ENCODE measurements around the gene VCL. TPM values are rescaled to one million over a fixed set of nuclear protein-coding genes. Genes with fewer than 3 reads are reported as not detected.

VCL gene
- polyA plus RNA-seq, 1 donor from 2014 or later = 11.2 TPM

DNA sequence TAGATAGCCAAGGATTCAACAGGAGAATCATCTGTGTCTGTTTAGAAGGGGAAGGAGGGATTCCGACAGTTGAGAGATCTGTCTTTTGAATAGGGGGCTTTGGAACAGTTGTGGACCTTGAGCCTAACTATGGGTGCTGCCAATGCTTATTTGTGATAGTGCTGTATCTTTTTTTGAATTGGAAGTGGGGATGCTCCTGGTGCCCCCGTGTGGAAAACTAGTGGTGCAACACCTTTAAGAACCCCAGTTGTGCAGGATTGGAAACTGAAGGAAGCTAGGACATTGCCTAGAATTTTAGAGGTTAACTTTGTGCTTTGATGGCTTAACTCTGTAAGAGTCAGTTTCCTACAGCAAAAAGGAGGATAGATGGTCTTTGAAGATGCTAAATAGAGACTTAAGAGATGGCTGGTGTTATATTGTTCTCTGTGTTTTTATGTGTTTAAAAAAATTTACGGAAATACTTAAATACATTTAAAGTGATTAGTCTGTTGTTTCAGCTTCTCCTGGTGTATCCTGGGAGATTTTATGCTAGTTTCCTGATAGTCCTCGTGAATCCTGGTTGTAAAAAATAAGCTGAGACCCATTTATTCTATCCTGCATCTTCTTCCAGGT, 83.4 kb downstream of the VCL start:
- Histone ChIP-seq H3K27ac (ENCODE audit: low read length) (no peak overlapping the region), H3K27me3 (ENCODE audit: insufficient read depth, low read depth, low read length) (no peaks in the 10 kb centered on the region), H3K9me3 (ENCODE audit: low read length) (no peaks in the 10 kb centered on the region), H3F3A (ENCODE audit: insufficient read depth, low read length, poor library complexity, severe bottlenecking) (no peaks in the 10 kb centered on the region), H3K9me2 (ENCODE audit: insufficient read depth, low read length) (no peaks in the 10 kb centered on the region), H3K4me3 (ENCODE audit: low read length) (no peak overlapping the region), H3K4me2 (ENCODE audit: low read length) (no peak overlapping the region), H3K9ac (ENCODE audit: low read length) (no peak overlapping the region), H3K79me2 (replicated peaks; ENCODE audit: insufficient read depth, low read length) (no peaks in the 10 kb centered on the region), H4K20me1 (ENCODE audit: insufficient read depth) (no peaks in the 10 kb centered on the region), H3K36me3 (ENCODE audit: insufficient read depth, low read length) (no peaks in the 10 kb centered on the region), H2AFZ (ENCODE audit: low read depth, low read length) (no peak overlapping the region)
- TF ChIP-seq EZH2 (IDR thresholded peaks at IDR 0.05; ENCODE audit: borderline replicate concordance, insufficient read depth, low read length, poor library complexity, severe bottlenecking) (no peak), POLR2AphosphoS5 (IDR thresholded peaks at IDR 0.05) (no peak), SMC3 (conservative IDR thresholded peaks at IDR 0.05; ENCODE audit: poor library complexity) (peak; percentile 91), RAD21 (conservative IDR thresholded peaks at IDR 0.05) (peak; percentile 81), MXI1 (conservative IDR thresholded peaks at IDR 0.05; ENCODE audit: poor library complexity, severe bottlenecking) (no peak), EP300 (conservative IDR thresholded peaks at IDR 0.05; ENCODE audit: poor library complexity, severe bottlenecking) (no peak)
- TF ChIP-seq, protein P1, sequence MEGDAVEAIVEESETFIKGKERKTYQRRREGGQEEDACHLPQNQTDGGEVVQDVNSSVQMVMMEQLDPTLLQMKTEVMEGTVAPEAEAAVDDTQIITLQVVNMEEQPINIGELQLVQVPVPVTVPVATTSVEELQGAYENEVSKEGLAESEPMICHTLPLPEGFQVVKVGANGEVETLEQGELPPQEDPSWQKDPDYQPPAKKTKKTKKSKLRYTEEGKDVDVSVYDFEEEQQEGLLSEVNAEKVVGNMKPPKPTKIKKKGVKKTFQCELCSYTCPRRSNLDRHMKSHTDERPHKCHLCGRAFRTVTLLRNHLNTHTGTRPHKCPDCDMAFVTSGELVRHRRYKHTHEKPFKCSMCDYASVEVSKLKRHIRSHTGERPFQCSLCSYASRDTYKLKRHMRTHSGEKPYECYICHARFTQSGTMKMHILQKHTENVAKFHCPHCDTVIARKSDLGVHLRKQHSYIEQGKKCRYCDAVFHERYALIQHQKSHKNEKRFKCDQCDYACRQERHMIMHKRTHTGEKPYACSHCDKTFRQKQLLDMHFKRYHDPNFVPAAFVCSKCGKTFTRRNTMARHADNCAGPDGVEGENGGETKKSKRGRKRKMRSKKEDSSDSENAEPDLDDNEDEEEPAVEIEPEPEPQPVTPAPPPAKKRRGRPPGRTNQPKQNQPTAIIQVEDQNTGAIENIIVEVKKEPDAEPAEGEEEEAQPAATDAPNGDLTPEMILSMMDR (IDR thresholded peaks at IDR 0.05; ENCODE audit: poor library complexity, severe bottlenecking) = peak; percentile 86

DNA sequence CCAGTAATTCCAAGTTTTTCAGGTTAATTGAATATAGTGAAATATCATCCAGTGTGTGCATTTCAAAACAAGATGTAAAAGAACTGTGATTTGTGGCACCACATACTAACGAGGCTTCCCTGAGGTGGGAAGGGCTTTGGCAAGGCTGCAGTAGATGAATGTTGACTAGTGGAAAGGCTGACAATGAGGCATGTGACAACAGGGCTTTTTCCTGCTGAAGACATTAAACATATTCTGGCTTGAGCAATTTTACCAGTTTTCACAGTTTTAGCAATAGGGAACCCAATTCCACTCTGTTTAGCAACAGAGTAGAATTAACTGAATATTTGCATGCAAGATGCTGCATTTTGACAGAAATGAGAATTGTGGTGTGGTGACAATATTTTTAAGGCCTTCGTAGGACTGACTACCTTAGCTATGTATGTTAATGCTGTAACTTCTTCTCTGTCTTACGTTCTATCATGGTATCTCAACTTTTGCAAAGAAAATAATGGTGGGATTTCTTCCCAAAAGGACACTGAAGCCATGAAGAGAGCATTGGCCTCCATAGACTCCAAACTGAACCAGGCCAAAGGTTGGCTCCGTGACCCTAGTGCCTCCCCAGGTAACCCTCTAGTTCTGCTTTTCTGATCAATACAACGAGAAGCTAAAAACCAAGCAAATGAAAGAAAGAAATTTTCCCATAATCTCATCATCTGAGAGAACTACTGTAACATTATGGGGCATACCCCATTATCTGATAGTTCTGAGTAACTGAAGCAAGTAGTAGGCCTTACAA, 84.2 kb downstream of the VCL start:
- H3K4me3 ChIP-seq (ENCODE audit: low read length) = no peak overlapping the region
- H3K9me3 ChIP-seq (ENCODE audit: low read length) = no peaks in the 10 kb centered on the region
- no peaks in the 10 kb centered on the region for H3K79me2 ChIP-seq (replicated peaks; ENCODE audit: insufficient read depth, low read length)
- H3K4me2 ChIP-seq (ENCODE audit: low read length) = no peak overlapping the region
- H3K9me2 ChIP-seq (ENCODE audit: insufficient read depth, low read length) = no peaks in the 10 kb centered on the region
- no peaks in the 10 kb centered on the region for H4K20me1 ChIP-seq (ENCODE audit: insufficient read depth)
- no peak overlapping the region for H2AFZ ChIP-seq (ENCODE audit: low read depth, low read length)
- no peak overlapping the region for H3K9ac ChIP-seq (ENCODE audit: low read length)
- no peaks in the 10 kb centered on the region for H3F3A ChIP-seq (ENCODE audit: insufficient read depth, low read length, poor library complexity, severe bottlenecking)
- no peak for TF ChIP-seq POLR2AphosphoS5 (IDR thresholded peaks at IDR 0.05)
- TF ChIP-seq, protein P1 (IDR thresholded peaks at IDR 0.05; ENCODE audit: poor library complexity, severe bottlenecking) = no peak
- TF ChIP-seq SMC3 (conservative IDR thresholded peaks at IDR 0.05; ENCODE audit: poor library complexity) = no peak
- H3K27me3 ChIP-seq (ENCODE audit: insufficient read depth, low read depth, low read length) = no peaks in the 10 kb centered on the region
- H3K27ac ChIP-seq (ENCODE audit: low read length) = no peak overlapping the region
- no peaks in the 10 kb centered on the region for H3K36me3 ChIP-seq (ENCODE audit: insufficient read depth, low read length)

DNA sequence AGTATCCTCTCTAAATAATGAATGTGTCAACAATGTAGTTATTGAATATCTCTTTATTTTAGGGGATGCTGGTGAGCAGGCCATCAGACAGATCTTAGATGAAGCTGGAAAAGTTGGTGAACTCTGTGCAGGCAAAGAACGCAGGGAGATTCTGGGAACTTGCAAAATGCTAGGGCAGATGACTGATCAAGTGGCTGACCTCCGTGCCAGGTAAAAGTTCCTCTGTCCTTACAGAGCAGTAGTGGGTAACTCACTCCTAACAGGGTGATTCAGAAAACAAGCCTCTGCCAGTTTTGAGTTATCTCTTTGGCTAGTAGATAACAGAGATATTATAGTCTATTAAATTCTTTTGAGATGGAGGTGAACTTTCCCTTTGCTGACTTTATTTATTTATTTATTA, 85.4 kb downstream of the VCL start:
- TF ChIP-seq EP300 (conservative IDR thresholded peaks at IDR 0.05; ENCODE audit: poor library complexity, severe bottlenecking) (no peak), EZH2 (IDR thresholded peaks at IDR 0.05; ENCODE audit: borderline replicate concordance, insufficient read depth, low read length, poor library complexity, severe bottlenecking) (no peak), TAF1 (IDR thresholded peaks at IDR 0.05; ENCODE audit: low read depth) (no peak), MXI1 (conservative IDR thresholded peaks at IDR 0.05; ENCODE audit: poor library complexity, severe bottlenecking) (no peak), RAD21 (conservative IDR thresholded peaks at IDR 0.05) (no peak), POLR2AphosphoS5 (IDR thresholded peaks at IDR 0.05) (no peak), SMC3 (conservative IDR thresholded peaks at IDR 0.05; ENCODE audit: poor library complexity) (no peak)
- TF ChIP-seq, protein P1 (IDR thresholded peaks at IDR 0.05; ENCODE audit: poor library complexity, severe bottlenecking) = no peak
- TF ChIP-seq, protein P2, sequence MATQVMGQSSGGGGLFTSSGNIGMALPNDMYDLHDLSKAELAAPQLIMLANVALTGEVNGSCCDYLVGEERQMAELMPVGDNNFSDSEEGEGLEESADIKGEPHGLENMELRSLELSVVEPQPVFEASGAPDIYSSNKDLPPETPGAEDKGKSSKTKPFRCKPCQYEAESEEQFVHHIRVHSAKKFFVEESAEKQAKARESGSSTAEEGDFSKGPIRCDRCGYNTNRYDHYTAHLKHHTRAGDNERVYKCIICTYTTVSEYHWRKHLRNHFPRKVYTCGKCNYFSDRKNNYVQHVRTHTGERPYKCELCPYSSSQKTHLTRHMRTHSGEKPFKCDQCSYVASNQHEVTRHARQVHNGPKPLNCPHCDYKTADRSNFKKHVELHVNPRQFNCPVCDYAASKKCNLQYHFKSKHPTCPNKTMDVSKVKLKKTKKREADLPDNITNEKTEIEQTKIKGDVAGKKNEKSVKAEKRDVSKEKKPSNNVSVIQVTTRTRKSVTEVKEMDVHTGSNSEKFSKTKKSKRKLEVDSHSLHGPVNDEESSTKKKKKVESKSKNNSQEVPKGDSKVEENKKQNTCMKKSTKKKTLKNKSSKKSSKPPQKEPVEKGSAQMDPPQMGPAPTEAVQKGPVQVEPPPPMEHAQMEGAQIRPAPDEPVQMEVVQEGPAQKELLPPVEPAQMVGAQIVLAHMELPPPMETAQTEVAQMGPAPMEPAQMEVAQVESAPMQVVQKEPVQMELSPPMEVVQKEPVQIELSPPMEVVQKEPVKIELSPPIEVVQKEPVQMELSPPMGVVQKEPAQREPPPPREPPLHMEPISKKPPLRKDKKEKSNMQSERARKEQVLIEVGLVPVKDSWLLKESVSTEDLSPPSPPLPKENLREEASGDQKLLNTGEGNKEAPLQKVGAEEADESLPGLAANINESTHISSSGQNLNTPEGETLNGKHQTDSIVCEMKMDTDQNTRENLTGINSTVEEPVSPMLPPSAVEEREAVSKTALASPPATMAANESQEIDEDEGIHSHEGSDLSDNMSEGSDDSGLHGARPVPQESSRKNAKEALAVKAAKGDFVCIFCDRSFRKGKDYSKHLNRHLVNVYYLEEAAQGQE (IDR thresholded peaks at IDR 0.05; ENCODE audit: borderline replicate concordance) = no peak
- Histone ChIP-seq H2AFZ (ENCODE audit: low read depth, low read length) (no peak overlapping the region), H3K9me2 (ENCODE audit: insufficient read depth, low read length) (no peaks in the 10 kb centered on the region), H3K27me3 (ENCODE audit: insufficient read depth, low read depth, low read length) (no peaks in the 10 kb centered on the region), H3F3A (ENCODE audit: insufficient read depth, low read length, poor library complexity, severe bottlenecking) (no peaks in the 10 kb centered on the region), H3K36me3 (ENCODE audit: insufficient read depth, low read length) (no peaks in the 10 kb centered on the region), H4K20me1 (ENCODE audit: insufficient read depth) (no peaks in the 10 kb centered on the region), H3K79me2 (replicated peaks; ENCODE audit: insufficient read depth, low read length) (no peaks in the 10 kb centered on the region), H3K9ac (ENCODE audit: low read length) (no peak overlapping the region), H3K4me2 (ENCODE audit: low read length) (no peak overlapping the region), H3K4me3 (ENCODE audit: low read length) (no peak overlapping the region), H3K27ac (ENCODE audit: low read length) (no peak overlapping the region), H3K9me3 (ENCODE audit: low read length) (no peaks in the 10 kb centered on the region)
